Measurements from ENCODE around the gene MCM8.

The MCM8 gene

DNA sequence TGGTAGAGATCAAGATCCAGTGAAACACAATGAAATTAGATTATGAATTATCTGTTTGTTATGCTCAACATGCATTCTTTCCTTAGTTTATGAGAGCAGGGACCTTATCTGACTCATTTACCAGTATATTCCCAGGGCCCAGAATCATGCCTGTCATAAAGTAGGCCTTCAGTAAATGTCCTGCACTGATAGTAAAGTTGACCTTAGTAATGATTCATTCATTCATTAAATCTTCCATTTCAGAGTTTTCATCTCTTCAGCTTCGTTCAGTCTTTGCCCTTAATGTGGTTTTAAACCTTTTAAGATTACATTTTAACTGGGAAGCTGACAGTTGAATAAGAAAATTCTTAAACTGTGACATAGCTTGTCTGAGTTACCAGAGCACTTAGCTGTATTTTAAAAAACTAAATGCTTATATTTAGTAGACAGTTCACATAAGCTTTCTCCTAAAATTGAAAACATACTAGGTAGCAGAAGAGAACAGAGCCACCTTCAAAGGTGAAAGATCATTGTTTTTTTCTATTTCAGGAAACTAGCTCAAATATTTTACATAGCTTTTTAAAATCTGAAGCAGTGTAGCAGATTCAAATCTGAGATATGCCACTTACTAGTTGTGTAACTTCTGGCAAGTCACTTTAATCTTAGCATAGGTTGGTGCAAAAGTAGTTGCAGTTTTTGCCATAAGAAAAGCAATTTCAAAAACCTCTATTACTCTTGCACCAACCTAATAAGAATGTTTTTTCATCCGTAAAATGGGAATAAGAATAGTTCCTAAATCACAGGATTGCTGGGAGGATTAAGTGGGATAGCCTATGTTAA is 41.4 kb downstream of the MCM8 start:
- Histone ChIP-seq H3K4me3 (no peak overlapping the region), H3K9me3 (no peaks in the 10 kb centered on the region), H3K36me3 (peaks cover 77% of the 10 kb centered on the region), H3K4me1 (peaks cover 11% of the 10 kb centered on the region), H3K27ac (no peak overlapping the region), H3K4me2 (no peak overlapping the region), H3K9ac (no peak overlapping the region), H3K27me3 (no peaks in the 10 kb centered on the region), H4K20me1 (no peaks in the 10 kb centered on the region)
- no peak for TF ChIP-seq Cebpa-rat (IDR thresholded peaks at IDR 0.05)

DNA sequence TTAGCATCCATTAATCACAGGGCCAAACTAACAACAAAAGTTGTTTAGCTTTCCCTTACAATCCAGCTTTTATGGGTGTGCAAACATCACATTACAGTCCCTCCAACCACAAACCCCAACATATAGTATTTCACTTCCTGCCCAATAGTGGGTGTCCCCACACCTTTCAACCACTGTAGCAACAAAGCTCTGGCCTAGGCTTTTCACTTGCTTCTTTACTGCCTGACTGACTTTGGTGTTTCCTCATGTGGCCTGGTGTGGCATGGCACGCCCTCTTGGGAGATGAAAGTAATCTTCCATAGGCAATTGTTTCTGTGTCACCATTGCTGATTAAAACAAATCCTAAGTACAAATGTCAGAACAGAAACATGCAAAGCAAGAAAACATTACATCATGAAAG is 46.3 kb downstream of the MCM8 start:
- peaks cover 50% of the 10 kb centered on the region for H3K36me3 ChIP-seq
- no peaks in the 10 kb centered on the region for H4K20me1 ChIP-seq
- H3K4me3 ChIP-seq: no peak overlapping the region
- H3K27me3 ChIP-seq: no peaks in the 10 kb centered on the region
- TF ChIP-seq Cebpa-rat (IDR thresholded peaks at IDR 0.05): no peak
- H3K9ac ChIP-seq: no peak overlapping the region
- H3K4me1 ChIP-seq: peaks cover 36% of the 10 kb centered on the region
- H3K4me2 ChIP-seq: peak overlapping the region; percentile 43
- no peak overlapping the region for H3K27ac ChIP-seq
- H3K9me3 ChIP-seq: no peaks in the 10 kb centered on the region

DNA sequence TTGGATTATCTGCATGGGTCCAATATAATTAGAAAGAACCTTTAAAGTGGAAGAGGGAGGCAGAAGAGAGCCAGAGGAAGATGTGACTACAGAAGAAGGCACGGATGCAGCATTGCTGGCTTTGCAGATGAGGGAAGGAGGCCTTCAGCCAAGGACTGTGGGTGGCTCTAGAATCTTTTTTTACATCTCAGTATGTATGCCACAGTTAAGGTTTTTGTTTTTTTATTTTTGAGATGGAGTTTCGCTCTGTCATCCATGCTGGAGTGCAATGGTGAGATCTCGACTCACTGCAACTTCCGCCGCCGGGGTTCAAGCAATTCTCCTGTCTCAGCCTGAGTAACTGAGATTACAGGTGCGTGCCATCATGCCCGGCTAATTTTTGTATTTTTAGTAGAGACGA is 49.3 kb downstream of the MCM8 start:
- no peak overlapping the region for H3K4me3 ChIP-seq
- no peaks in the 10 kb centered on the region for H4K20me1 ChIP-seq
- no peak for TF ChIP-seq Cebpa-rat (IDR thresholded peaks at IDR 0.05)
- H3K4me2 ChIP-seq: no peak overlapping the region
- H3K9ac ChIP-seq: no peak overlapping the region
- no peaks in the 10 kb centered on the region for H3K27me3 ChIP-seq
- peaks cover 30% of the 10 kb centered on the region for H3K36me3 ChIP-seq
- no peaks in the 10 kb centered on the region for H3K9me3 ChIP-seq
- peaks cover 40% of the 10 kb centered on the region for H3K4me1 ChIP-seq
- H3K27ac ChIP-seq: no peak overlapping the region

DNA sequence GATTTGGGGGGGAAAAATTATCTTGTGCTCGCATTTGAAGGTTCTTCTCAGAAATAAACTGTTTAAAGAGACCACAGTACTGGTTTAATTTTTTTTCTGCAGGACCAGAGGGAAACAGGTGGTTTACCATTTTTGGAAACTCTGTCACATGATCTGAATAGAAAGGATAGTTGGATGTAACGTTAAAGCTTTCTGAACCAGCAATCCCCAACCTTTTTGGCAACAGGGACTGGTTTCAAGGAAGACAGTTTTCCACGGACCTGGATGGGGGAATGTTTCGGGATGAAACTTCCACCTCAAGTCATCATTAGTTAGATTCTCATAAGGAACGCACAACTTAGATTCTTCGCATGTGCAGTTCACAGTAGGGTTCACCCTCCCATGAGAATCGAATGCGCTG is 50.4 kb downstream of the MCM8 start:
- Histone ChIP-seq H4K20me1 (no peaks in the 10 kb centered on the region), H3K36me3 (peaks cover 21% of the 10 kb centered on the region), H3K9me3 (no peaks in the 10 kb centered on the region), H3K4me3 (no peak overlapping the region), H3K9ac (no peak overlapping the region; the same call in 1 of the 2 replicates), H3K27me3 (no peaks in the 10 kb centered on the region), H3K27ac (no peak overlapping the region), H3K4me2 (peak overlapping the region; percentile 53), H3K4me1 (peaks cover 45% of the 10 kb centered on the region)
- TF ChIP-seq Cebpa-rat (IDR thresholded peaks at IDR 0.05): no peak

DNA sequence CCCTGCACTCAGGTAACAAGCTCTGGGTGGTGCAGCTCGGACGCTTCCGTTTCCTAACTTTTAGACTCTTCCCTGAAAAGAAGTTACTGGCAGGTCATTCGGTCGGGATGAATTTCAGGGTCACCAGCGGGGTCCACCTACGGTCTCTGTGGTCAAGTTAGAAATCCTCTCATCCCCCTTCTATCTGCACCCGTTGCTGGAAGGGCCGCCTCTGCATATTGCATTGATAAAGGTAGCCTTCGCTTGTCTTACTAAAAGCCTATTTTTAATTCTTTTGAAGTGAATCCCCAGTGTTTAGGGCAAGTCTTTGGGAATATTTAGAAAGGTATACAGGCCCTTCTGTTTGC is 56.1 kb downstream of the MCM8 start:
- H3K27ac ChIP-seq: peak overlapping the region; percentile 93
- H3K36me3 ChIP-seq: peaks cover 20% of the 10 kb centered on the region
- TF ChIP-seq Cebpa-rat (IDR thresholded peaks at IDR 0.05): no peak
- H3K4me2 ChIP-seq: peak overlapping the region; percentile 86
- no peaks in the 10 kb centered on the region for H3K27me3 ChIP-seq
- H3K9ac ChIP-seq: peak overlapping the region; percentile 96
- H3K9me3 ChIP-seq: no peaks in the 10 kb centered on the region
- peaks cover 30% of the 10 kb centered on the region for H3K4me1 ChIP-seq
- peaks cover 42% of the 10 kb centered on the region for H4K20me1 ChIP-seq
- peak overlapping the region; percentile 96 for H3K4me3 ChIP-seq

DNA sequence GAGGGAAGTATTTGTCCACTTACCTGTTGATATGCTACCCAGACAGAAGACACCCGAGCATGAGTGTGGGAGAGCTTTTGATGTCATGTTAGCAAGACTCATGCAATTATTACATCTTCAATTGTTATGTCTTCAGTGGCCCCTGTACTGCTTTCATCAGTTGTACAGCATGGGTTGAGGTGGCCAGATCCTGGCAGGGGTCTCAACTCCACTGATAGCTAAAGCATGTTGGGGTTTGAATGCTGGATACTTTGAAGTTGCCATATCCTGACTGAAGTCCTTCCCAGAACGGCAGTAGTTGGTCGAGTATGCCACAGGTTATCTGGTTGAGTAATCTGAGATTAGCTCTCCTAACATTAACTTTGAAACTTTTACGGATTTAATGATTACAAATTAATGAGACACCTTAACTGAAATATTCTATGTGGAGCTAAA is 56.7 kb downstream of the MCM8 start:
- no peaks in the 10 kb centered on the region for H3K9me3 ChIP-seq
- TF ChIP-seq Cebpa-rat (IDR thresholded peaks at IDR 0.05): no peak
- H3K4me2 ChIP-seq: peak overlapping the region; percentile 86
- peak overlapping the region; percentile 96 for H3K9ac ChIP-seq
- H3K36me3 ChIP-seq: peaks cover 25% of the 10 kb centered on the region
- peak overlapping the region; percentile 96 for H3K4me3 ChIP-seq
- no peak overlapping the region; the same call in 1 of the 2 replicates for H3K27ac ChIP-seq
- peaks cover 42% of the 10 kb centered on the region for H4K20me1 ChIP-seq
- peaks cover 28% of the 10 kb centered on the region for H3K4me1 ChIP-seq
- no peaks in the 10 kb centered on the region for H3K27me3 ChIP-seq

DNA sequence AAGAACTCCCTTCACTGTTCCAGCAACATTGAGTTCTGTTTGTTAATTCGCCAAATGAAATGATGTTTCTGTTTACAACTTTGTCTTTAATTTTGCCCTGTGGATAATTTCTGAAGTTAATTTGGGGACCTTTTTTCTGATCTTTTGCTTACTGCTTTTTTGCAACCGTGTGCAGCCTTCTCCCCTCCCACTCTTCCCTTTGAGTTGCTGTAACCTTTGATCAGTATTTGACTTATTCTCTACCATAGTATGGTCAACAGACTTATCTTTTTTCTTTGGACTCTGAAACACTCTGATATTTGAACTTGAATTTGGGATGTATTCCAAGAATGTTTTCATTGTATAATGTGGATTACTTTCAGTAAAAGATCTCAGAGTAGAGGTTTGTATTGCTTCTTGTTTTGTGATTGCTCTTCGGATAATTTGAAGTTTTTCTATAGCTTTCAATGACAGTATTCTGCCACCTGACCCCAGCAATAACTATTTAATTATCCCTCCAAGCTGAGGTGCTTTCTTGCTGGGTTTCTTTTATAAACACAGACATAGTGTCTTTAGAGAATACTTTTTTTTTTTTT is 57.2 kb downstream of the MCM8 start:
- H3K4me3 ChIP-seq: peak overlapping the region; percentile 96
- peak overlapping the region; percentile 96 for H3K9ac ChIP-seq

DNA sequence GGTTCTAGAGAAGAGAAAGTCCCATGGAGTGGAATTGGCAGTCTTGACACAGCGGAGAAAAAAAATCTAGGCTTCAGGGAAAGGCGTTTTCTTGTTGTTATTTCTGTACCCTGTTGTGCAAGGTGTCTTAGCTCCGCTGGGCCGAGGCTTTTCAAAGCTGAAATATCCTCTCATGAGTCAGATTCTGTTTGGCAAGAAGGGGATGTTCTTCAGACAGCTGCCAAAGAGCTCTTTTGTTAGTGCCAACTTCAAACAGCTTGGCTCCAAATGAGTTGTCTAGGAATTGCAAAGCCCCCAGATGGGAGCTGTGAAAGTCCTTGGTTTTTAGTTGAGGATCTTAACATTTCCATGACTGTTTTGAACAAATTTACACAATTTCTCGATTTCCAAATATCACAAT is 57.8 kb downstream of the MCM8 start:
- no peak for TF ChIP-seq Cebpa-rat (IDR thresholded peaks at IDR 0.05)
- Histone ChIP-seq H3K27me3 (no peaks in the 10 kb centered on the region), H3K36me3 (peaks cover 37% of the 10 kb centered on the region), H4K20me1 (peaks cover 50% of the 10 kb centered on the region), H3K4me2 (peak overlapping the region; percentile 86), H3K27ac (no peak overlapping the region), H3K9me3 (no peaks in the 10 kb centered on the region), H3K9ac (no peak overlapping the region), H3K4me1 (peaks cover 28% of the 10 kb centered on the region), H3K4me3 (no peak overlapping the region)

More for the DNA sequence above, 57.2 kb downstream of the MCM8 start:
- TF ChIP-seq Cebpa-rat (IDR thresholded peaks at IDR 0.05): no peak
- Histone ChIP-seq H3K27ac (no peak overlapping the region), H3K36me3 (peaks cover 30% of the 10 kb centered on the region), H3K9me3 (no peaks in the 10 kb centered on the region), H4K20me1 (peaks cover 43% of the 10 kb centered on the region), H3K4me1 (peaks cover 28% of the 10 kb centered on the region), H3K27me3 (no peaks in the 10 kb centered on the region), H3K4me2 (peak overlapping the region; percentile 86)

DNA sequence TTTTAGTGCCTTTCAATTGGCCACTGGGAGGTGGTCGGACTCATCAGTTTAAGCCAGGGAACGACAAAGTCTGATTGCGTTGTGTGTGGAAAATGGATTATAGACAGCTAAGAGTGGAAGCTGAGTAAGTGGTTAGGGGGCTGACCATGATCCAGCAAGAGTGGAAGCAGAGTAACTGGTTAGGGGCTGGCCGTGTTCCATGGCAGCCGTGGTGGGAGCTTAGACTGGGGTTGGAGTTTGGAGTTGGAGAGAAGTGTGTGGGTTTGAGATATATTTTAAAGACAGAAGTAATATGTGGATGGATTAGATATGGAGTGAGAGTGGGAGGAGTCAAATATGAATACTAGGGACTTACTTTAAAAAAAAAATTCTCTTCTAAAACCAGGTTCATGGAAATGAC is 61.7 kb downstream of the MCM8 start:
- Histone ChIP-seq H3K4me1 (peaks cover 13% of the 10 kb centered on the region), H3K4me2 (no peak overlapping the region), H3K36me3 (peaks cover 72% of the 10 kb centered on the region), H3K9ac (no peak overlapping the region), H3K27me3 (no peaks in the 10 kb centered on the region), H4K20me1 (peaks cover 75% of the 10 kb centered on the region), H3K27ac (no peak overlapping the region), H3K9me3 (no peaks in the 10 kb centered on the region), H3K4me3 (no peak overlapping the region)
- TF ChIP-seq Cebpa-rat (IDR thresholded peaks at IDR 0.05): no peak

DNA sequence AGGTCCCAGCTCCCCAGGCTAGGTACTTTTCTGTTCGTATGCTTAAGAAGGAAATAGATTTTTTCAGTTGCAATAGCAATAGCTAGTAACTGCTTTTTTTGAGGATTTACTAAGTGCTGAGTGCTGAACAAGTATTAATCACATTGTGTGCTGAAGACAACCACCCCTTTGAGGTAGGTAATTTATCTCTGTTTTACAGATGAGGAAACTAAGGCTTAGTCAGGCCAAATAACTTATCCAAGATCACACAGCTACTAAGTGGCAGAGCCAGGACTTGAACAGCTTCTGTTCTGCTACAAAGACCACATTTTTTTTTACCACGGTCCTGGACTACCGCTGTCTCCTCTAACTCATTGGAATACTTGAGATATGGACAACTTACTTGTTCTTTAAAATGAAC is 63.6 kb downstream of the MCM8 start:
- Histone ChIP-seq H3K4me2 (no peak overlapping the region), H3K27me3 (no peaks in the 10 kb centered on the region), H3K4me3 (no peak overlapping the region), H3K4me1 (no peaks in the 10 kb centered on the region), H3K27ac (no peak overlapping the region), H3K9ac (no peak overlapping the region), H3K36me3 (peaks cover 88% of the 10 kb centered on the region), H4K20me1 (peaks cover 75% of the 10 kb centered on the region), H3K9me3 (no peaks in the 10 kb centered on the region)
- TF ChIP-seq Cebpa-rat (IDR thresholded peaks at IDR 0.05): no peak

Measured in BLaER1 (cell line).